Loucy (cell line): Measurements from ENCODE around the gene TTC7B.

Experiments
- H2AFZ ChIP-seq: fragments of 200-600 bp; sonication (generic); 2 replicates; pipeline ENCODE4 v1.6.0; 2016; ENCODE audit warnings: antibody characterized with exemption, mild to moderate bottlenecking, low read length, moderate library complexity
- H3F3A ChIP-seq: fragments of 200-600 bp; 2 replicates; pipeline ENCODE4 v1.6.0; 2016; ENCODE audit warnings: antibody characterized with exemption, low read depth, mild to moderate bottlenecking
- H3K27me3 ChIP-seq: fragments of 200-600 bp; sonication (generic); 2 replicates; pipeline ENCODE4 v1.6.1; 2014; ENCODE audit warnings: low read length, mild to moderate bottlenecking; ENCODE audit not compliant: insufficient read depth, poor library complexity, severe bottlenecking
- H3K36me3 ChIP-seq: fragments of 200-600 bp; sonication (generic); 2 replicates; pipeline ENCODE4 v1.6.1; 2016; ENCODE audit warnings: low read length; ENCODE audit not compliant: insufficient read depth
- H3K4me1 ChIP-seq: fragments of 200-600 bp; sonication (generic); 2 replicates; pipeline ENCODE4 v1.5.1; 2014; ENCODE audit warnings: low read length, mild to moderate bottlenecking; ENCODE audit not compliant: insufficient read depth, poor library complexity, severe bottlenecking
- H3K4me2 ChIP-seq: fragments of 200-600 bp; sonication (generic); 2 replicates; pipeline ENCODE4 v1.6.0; 2014; ENCODE audit warnings: antibody characterized with exemption, low read length, low read depth, mild to moderate bottlenecking; ENCODE audit not compliant: poor library complexity, severe bottlenecking
- H3K4me3 ChIP-seq: fragments of 200-600 bp; sonication (generic); 2 replicates; pipeline ENCODE4 v1.5.1; 2014; ENCODE audit warnings: low read length, mild to moderate bottlenecking, mixed read lengths; ENCODE audit not compliant: poor library complexity, severe bottlenecking
- H3K79me2 ChIP-seq: fragments of 200-600 bp; sonication (generic); 2 replicates; pipeline ENCODE4 v1.6.1; 2014; ENCODE audit warnings: low read length; ENCODE audit not compliant: insufficient read depth
- H3K9ac ChIP-seq: fragments of 200-600 bp; sonication (generic); 2 replicates; pipeline ENCODE4 v1.6.0; 2014; ENCODE audit warnings: mild to moderate bottlenecking, low read depth, low read length, moderate library complexity; ENCODE audit not compliant: poor library complexity, severe bottlenecking
- H3K9me2 ChIP-seq: fragments of 200-600 bp; sonication (generic); replicated peaks from 2 replicates; pipeline ENCODE4 v1.6.1; 2016; ENCODE audit warnings: low read depth, low read length, mixed read lengths
- H3K9me3 ChIP-seq: fragments of 200-600 bp; sonication (generic); 2 replicates; pipeline ENCODE4 v1.6.1; 2014; ENCODE audit warnings: mild to moderate bottlenecking, antibody characterized with exemption, low read length, low read depth; ENCODE audit not compliant: insufficient read depth
- H4K20me1 ChIP-seq: fragments of 200-600 bp; sonication (generic); 2 replicates; pipeline ENCODE4 v1.6.0; 2014; ENCODE audit warnings: antibody characterized with exemption, low read length, mild to moderate bottlenecking; ENCODE audit not compliant: insufficient read depth, poor library complexity, severe bottlenecking
- EZH2phosphoT487 ChIP-seq: fragments of 200-600 bp; IDR thresholded peaks from 2 replicates; pipeline ENCODE4 v1.6.1; 2018; ENCODE audit warnings: antibody characterized with exemption, mild to moderate bottlenecking, moderate library complexity, borderline replicate concordance
- TF ChIP-seq, protein P1 (sequence below): fragments of 200-600 bp; sonication (generic); conservative IDR thresholded peaks from 2 replicates; pipeline ENCODE4 v1.5.1; 2014; ENCODE audit warnings: mild to moderate bottlenecking, antibody characterized with exemption, low read length

Gene TTC7B

DNA sequence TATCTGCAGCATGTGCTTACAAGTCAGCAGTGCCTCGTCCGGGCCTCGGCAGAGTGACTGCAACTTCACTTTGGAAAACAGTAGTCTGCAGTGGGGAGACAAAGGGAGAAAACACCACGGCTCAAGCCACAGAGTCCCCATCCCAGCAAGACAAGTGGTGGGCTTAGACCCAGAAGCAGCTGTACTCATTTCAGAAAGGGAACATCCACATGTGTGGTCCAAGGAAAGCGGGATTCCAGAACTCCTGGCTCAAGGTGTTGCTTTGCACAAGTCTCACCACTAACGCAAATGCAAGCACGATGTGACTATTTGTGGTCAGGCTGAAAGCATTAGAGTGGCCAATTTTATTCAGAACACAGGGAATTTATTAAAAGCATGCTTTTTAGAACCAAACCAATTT lies 198.3 kb downstream of the TTC7B start:
- no peak overlapping the region for H2AFZ ChIP-seq
- H3K9me2 ChIP-seq: no peaks in the 10 kb centered on the region
- H3K4me3 ChIP-seq: no peak overlapping the region
- TF ChIP-seq, protein P1, sequence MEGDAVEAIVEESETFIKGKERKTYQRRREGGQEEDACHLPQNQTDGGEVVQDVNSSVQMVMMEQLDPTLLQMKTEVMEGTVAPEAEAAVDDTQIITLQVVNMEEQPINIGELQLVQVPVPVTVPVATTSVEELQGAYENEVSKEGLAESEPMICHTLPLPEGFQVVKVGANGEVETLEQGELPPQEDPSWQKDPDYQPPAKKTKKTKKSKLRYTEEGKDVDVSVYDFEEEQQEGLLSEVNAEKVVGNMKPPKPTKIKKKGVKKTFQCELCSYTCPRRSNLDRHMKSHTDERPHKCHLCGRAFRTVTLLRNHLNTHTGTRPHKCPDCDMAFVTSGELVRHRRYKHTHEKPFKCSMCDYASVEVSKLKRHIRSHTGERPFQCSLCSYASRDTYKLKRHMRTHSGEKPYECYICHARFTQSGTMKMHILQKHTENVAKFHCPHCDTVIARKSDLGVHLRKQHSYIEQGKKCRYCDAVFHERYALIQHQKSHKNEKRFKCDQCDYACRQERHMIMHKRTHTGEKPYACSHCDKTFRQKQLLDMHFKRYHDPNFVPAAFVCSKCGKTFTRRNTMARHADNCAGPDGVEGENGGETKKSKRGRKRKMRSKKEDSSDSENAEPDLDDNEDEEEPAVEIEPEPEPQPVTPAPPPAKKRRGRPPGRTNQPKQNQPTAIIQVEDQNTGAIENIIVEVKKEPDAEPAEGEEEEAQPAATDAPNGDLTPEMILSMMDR: no peak
- TF ChIP-seq EZH2phosphoT487: no peak
- H3K79me2 ChIP-seq: no peaks in the 10 kb centered on the region
- no peak overlapping the region for H3K9ac ChIP-seq
- H3K4me2 ChIP-seq: no peak overlapping the region
- H3F3A ChIP-seq: no peaks in the 10 kb centered on the region
- H4K20me1 ChIP-seq: no peaks in the 10 kb centered on the region
- H3K36me3 ChIP-seq: no peaks in the 10 kb centered on the region; the same call in 1 of the 2 replicates
- no peaks in the 10 kb centered on the region for H3K9me3 ChIP-seq
- H3K27me3 ChIP-seq: no peaks in the 10 kb centered on the region
- no peaks in the 10 kb centered on the region for H3K4me1 ChIP-seq

DNA sequence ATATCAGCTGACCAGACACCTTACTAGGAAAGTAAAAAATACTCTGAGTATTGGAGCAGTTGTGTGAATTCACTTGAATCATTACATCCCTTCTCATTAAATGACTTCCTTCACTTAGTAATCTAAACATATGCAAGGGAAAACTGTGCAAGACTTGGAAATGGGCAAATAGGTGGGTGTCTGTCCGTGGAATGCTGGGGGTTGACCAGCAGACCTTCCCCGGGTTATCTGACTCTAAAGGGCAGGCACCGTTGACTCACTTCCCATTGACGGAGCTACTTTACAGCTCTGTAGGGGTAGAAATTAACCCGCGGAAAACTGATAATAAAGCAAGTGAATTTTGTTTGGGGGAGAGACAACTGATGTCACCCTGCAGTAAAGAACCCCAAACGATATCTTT lies 199.3 kb downstream of the TTC7B start:
- H3K27me3 ChIP-seq: no peaks in the 10 kb centered on the region
- H2AFZ ChIP-seq: no peak overlapping the region
- no peaks in the 10 kb centered on the region for H4K20me1 ChIP-seq
- no peak overlapping the region for H3K4me3 ChIP-seq
- no peaks in the 10 kb centered on the region for H3K9me2 ChIP-seq
- H3K9ac ChIP-seq: no peak overlapping the region
- H3K9me3 ChIP-seq: no peaks in the 10 kb centered on the region
- no peaks in the 10 kb centered on the region for H3F3A ChIP-seq
- H3K4me1 ChIP-seq: no peaks in the 10 kb centered on the region
- H3K79me2 ChIP-seq: no peaks in the 10 kb centered on the region
- no peak overlapping the region for H3K4me2 ChIP-seq
- TF ChIP-seq, protein P1: no peak
- TF ChIP-seq EZH2phosphoT487: no peak
- no peaks in the 10 kb centered on the region; the same call in 1 of the 2 replicates for H3K36me3 ChIP-seq

DNA sequence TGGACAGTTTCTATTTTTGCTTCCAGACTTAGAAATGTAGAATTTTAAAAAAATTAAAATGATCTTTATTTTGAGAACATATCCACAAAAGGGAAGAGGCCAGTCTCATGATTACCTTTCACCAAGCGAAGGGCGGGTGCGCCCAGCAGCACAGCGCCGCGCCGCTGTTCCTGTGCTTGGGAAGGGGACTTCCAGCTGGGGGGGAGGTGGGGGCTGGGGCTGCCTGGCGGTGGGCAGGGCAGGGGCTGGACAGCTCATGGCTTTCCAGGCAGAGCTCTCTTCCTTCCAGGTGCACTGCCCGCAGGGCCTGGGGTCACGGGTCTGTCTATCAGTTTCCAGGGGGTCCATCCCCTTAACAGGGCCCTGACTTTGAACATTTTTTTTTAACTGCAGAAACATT lies 199.9 kb downstream of the TTC7B start:
- no peak overlapping the region for H3K9ac ChIP-seq
- H3K36me3 ChIP-seq: no peaks in the 10 kb centered on the region; the same call in 1 of the 2 replicates
- H3K79me2 ChIP-seq: no peaks in the 10 kb centered on the region
- no peak overlapping the region for H3K4me3 ChIP-seq
- no peaks in the 10 kb centered on the region for H3K9me3 ChIP-seq
- no peak for TF ChIP-seq EZH2phosphoT487
- TF ChIP-seq, protein P1: no peak
- no peak overlapping the region for H3K4me2 ChIP-seq
- H3K4me1 ChIP-seq: no peaks in the 10 kb centered on the region
- no peaks in the 10 kb centered on the region for H3F3A ChIP-seq
- no peaks in the 10 kb centered on the region for H3K27me3 ChIP-seq
- H3K9me2 ChIP-seq: no peaks in the 10 kb centered on the region
- no peak overlapping the region for H2AFZ ChIP-seq
- no peaks in the 10 kb centered on the region for H4K20me1 ChIP-seq
